MM.1S (cell line): ENCODE data around the gene ANTXRL.

Experiments used
- CTCF ChIP-seq: fragments of 300-600 bp; sonication (generic); IDR thresholded peaks from 2 replicates; pipeline ENCODE4 v1.5.1; 2016; ENCODE audit warnings: antibody characterized with exemption, low read length, mixed read lengths
- EZH2 ChIP-seq: fragments of 300-600 bp; sonication (generic); optimal IDR thresholded peaks from 2 replicates; pipeline ENCODE3; 2017; ENCODE audit warnings: low read depth, mild to moderate bottlenecking, antibody characterized with exemption, low read length, mixed read lengths
- EZH2phosphoT487 ChIP-seq: fragments of 300-600 bp; sonication (generic); IDR thresholded peaks from 2 replicates; pipeline ENCODE4 v1.6.1; 2018; ENCODE audit warnings: antibody characterized with exemption, low read length

- TF ChIP-seq CTCF (no peak), EZH2phosphoT487 (no peak), EZH2 (no peak)
Observed at GRCh38 chr10:46237815-46238510, 48.8 kb upstream of the ANTXRL start.
